SK-N-SH treated with all-trans-retinoic acid at 6 μM for 48 hours (cell line): ENCODE data around the gene TMEM253.

Experiments used
- ATAC-seq: fragments of 200-7000 bp; cut with Tn5 transposase; 3 replicates; pipeline ENCODE4 v1.9.1; 2020; ENCODE audit warnings: mild to moderate bottlenecking, moderate library complexity
- ARNTL ChIP-seq: fragments of 450-650 bp; formaldehyde crosslinking; IDR thresholded peaks from 2 replicates; pipeline ENCODE4 v1.5.0; 2020; ENCODE audit warnings: low read depth, mild to moderate bottlenecking, moderate library complexity, borderline replicate concordance
- BACH2 ChIP-seq: fragments of 250-450 bp; sonication (Bioruptor Pico); IDR thresholded peaks from 2 replicates; pipeline ENCODE4 v1.9.0; 2021; ENCODE audit warnings: mild to moderate bottlenecking, borderline replicate concordance
- CREB5 ChIP-seq: fragments of 250-450 bp; sonication (Bioruptor Pico); IDR thresholded peaks from 2 replicates; pipeline ENCODE4 v1.5.1; 2020; ENCODE audit warnings: low read depth, mild to moderate bottlenecking, moderate library complexity
- CSDC2 ChIP-seq: fragments of 250-450 bp; sonication (Bioruptor Pico); IDR thresholded peaks from 2 replicates; pipeline ENCODE4 v1.5.0; 2020; ENCODE audit warnings: mild to moderate bottlenecking, moderate library complexity
- CSRNP3 ChIP-seq: fragments of 250-450 bp; sonication (Bioruptor Pico); IDR thresholded peaks from 2 replicates; pipeline ENCODE4 v1.5.1; 2021; ENCODE audit warnings: mild to moderate bottlenecking, moderate library complexity
- ESRRG ChIP-seq: fragments of 250-450 bp; sonication (Bioruptor Pico); IDR thresholded peaks from 2 replicates; pipeline ENCODE4 v1.6.1; 2021; ENCODE audit warnings: mild to moderate bottlenecking
- GLIS3 ChIP-seq: fragments of 250-450 bp; sonication (Bioruptor Pico); IDR thresholded peaks from 2 replicates; pipeline ENCODE4 v1.5.0; 2020; ENCODE audit warnings: mild to moderate bottlenecking, moderate library complexity
- OSR1 ChIP-seq: fragments of 250-450 bp; sonication (Bioruptor Pico); IDR thresholded peaks from 2 replicates; pipeline ENCODE4 v1.8.0; 2022; ENCODE audit warnings: moderate library complexity, mild to moderate bottlenecking, inconsistent platforms
- PATZ1 ChIP-seq: fragments of 250-450 bp; sonication (Bioruptor Pico); IDR thresholded peaks from 2 replicates; pipeline ENCODE4 v1.8.0; 2020; ENCODE audit warnings: mild to moderate bottlenecking, moderate library complexity, borderline replicate concordance
- PPARA ChIP-seq: fragments of 250-450 bp; sonication (Bioruptor Pico); IDR thresholded peaks from 2 replicates; pipeline ENCODE4 v1.5.0; 2020; ENCODE audit warnings: mild to moderate bottlenecking, borderline replicate concordance
- RARB ChIP-seq: fragments of 250-450 bp; sonication (Bioruptor Pico); IDR thresholded peaks from 2 replicates; pipeline ENCODE4 v1.8.0; 2021; ENCODE audit warnings: mild to moderate bottlenecking, moderate library complexity
- SNAI2 ChIP-seq: fragments of 250-450 bp; sonication (Bioruptor Pico); IDR thresholded peaks from 2 replicates; pipeline ENCODE4 v1.5.0; 2020; ENCODE audit warnings: mild to moderate bottlenecking, moderate library complexity
- TCF4 ChIP-seq: fragments of 250-450 bp; sonication (Bioruptor Pico); IDR thresholded peaks from 2 replicates; pipeline ENCODE4 v1.8.0; 2021; ENCODE audit warnings: mild to moderate bottlenecking, moderate library complexity, borderline replicate concordance
- TOX ChIP-seq: fragments of 250-450 bp; sonication (Bioruptor Pico); IDR thresholded peaks from 2 replicates; pipeline ENCODE4 v1.8.0; 2021; ENCODE audit warnings: mild to moderate bottlenecking, moderate library complexity, borderline replicate concordance
- TSHZ2 ChIP-seq: fragments of 250-450 bp; sonication (Bioruptor Pico); IDR thresholded peaks from 2 replicates; pipeline ENCODE4 v1.5.0; 2020; ENCODE audit warnings: mild to moderate bottlenecking, moderate library complexity
- ZC3H10 ChIP-seq: fragments of 250-450 bp; sonication (Bioruptor Pico); IDR thresholded peaks from 2 replicates; pipeline ENCODE4 v1.5.1; 2021; ENCODE audit warnings: mild to moderate bottlenecking, moderate library complexity
- ZFP3 ChIP-seq: fragments of 250-450 bp; sonication (Bioruptor Pico); IDR thresholded peaks from 2 replicates; pipeline ENCODE4 v1.5.0; 2020; ENCODE audit warnings: mild to moderate bottlenecking, moderate library complexity
- ZFP30 ChIP-seq: fragments of 450-650 bp; formaldehyde crosslinking; IDR thresholded peaks from 2 replicates; pipeline ENCODE4 v1.5.0; 2022; ENCODE audit warnings: mild to moderate bottlenecking, moderate library complexity
- ZNF565 ChIP-seq: fragments of 450-650 bp; formaldehyde crosslinking; conservative IDR thresholded peaks from 2 replicates; pipeline ENCODE4 v1.5.0; 2020; ENCODE audit warnings: low read depth, mild to moderate bottlenecking, moderate library complexity
- ZNF70 ChIP-seq: fragments of 450-650 bp; formaldehyde crosslinking; IDR thresholded peaks from 2 replicates; pipeline ENCODE4 v1.5.0; 2020; ENCODE audit warnings: mild to moderate bottlenecking, moderate library complexity
- ZNF8 ChIP-seq: fragments of 450-650 bp; formaldehyde crosslinking; IDR thresholded peaks from 2 replicates; pipeline ENCODE4 v1.5.0; 2020; ENCODE audit warnings: mild to moderate bottlenecking, moderate library complexity

TMEM253 gene

GRCh38 chr14:21087294-21088091 lies 13.4 kb upstream of the TMEM253 start (continued):
- TF ChIP-seq SNAI2 (CRISPR knock-in tag) (no peak), TOX (CRISPR knock-in tag) (no peak), ZFP3 (no peak), ZFP30 (no peak), ZNF565 (CRISPR knock-in tag) (no peak)

- no peak for ATAC-seq
- no peak for TF ChIP-seq ZNF8
- no peak for TF ChIP-seq CREB5 (CRISPR knock-in tag)
- no peak for TF ChIP-seq ARNTL (CRISPR knock-in tag)
- no peak for TF ChIP-seq SNAI2 (CRISPR knock-in tag)
- no peak for TF ChIP-seq TCF4 (CRISPR knock-in tag)
- TF ChIP-seq GLIS3 (CRISPR knock-in tag): no peak
- no peak for TF ChIP-seq CSRNP3
- no peak for TF ChIP-seq ZNF70 (CRISPR knock-in tag)
- TF ChIP-seq ZFP30: no peak
- TF ChIP-seq ESRRG: no peak
- TF ChIP-seq CSDC2 (CRISPR knock-in tag): no peak
- TF ChIP-seq ZNF565 (CRISPR knock-in tag): no peak
- no peak for TF ChIP-seq TOX (CRISPR knock-in tag)
- TF ChIP-seq RARB (CRISPR knock-in tag): no peak
- no peak for TF ChIP-seq BACH2 (CRISPR knock-in tag)
- TF ChIP-seq, all 23 proteins: peak for 0
Observed at GRCh38 chr14:21088687-21089086, 12.2 kb upstream of the TMEM253 start.

GRCh38 chr14:21089271-21089670 lies 11.6 kb upstream of the TMEM253 start:
- no peak for ATAC-seq
- TF ChIP-seq ZNF565 (CRISPR knock-in tag) (no peak), TSHZ2 (CRISPR knock-in tag) (no peak), OSR1 (no peak), ZNF70 (CRISPR knock-in tag) (no peak), ZC3H10 (CRISPR knock-in tag) (no peak), ZFP3 (no peak), ZNF8 (no peak), PATZ1 (CRISPR knock-in tag) (no peak), PPARA (CRISPR knock-in tag) (no peak), TOX (CRISPR knock-in tag) (no peak), CREB5 (CRISPR knock-in tag) (no peak), CSDC2 (CRISPR knock-in tag) (no peak), ESRRG (no peak), ZFP30 (no peak)
